Measurements from ENCODE around the gene RASSF7.
"Not testable (repeated sequence)": the region's sequence is repeated elsewhere in the genome, so short reads cannot be mapped to it uniquely, and the experiment has no call there.

Gene RASSF7

GRCh38 chr11:567629-568292, 7.0 kb downstream of the RASSF7 start:
- DNase-seq = no peak

DNA sequence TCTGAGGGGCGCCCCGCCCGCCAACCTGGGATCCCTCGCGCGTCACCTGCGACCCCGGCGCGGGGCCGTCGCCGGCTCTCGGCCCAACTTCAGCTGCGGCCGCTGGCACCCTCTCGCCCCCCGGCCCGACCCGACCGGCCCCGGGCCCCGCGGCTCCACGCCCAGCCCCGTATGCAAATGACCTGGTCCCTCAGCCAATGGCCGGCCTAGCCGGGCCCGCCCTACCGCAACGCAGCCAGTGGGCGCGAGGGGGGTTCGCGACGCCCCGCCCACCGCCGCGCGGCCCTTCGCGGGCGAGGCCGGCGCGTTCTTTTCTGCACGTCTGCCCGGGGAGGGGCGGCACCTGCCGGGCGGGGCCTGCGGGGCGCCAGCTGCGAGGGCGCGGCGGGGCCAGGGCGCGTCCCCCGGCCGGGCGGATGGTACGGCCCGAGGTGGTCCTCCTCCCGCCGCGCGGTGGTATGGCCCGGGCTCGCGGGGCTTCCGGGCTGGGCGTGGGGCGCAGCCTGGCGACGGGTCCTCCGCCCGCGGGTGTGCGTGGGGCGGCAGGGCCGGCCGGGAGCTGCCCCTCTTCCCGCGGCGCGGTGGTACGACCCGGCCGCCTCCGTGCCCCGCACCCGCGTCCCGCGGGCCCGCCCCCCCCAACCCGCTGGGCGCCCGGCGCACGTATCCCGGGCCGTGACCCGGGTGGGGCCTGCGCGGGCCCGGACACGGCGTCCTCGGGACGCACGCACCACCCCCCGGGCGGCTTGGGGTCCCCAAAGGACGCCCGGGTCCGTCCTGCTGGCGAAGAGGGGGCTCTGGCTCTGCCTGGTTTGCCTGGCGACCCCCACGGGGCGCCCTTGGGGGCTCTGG, 7.8 kb downstream of the RASSF7 start:
- peak; percentile 77 for DNase-seq

DNA sequence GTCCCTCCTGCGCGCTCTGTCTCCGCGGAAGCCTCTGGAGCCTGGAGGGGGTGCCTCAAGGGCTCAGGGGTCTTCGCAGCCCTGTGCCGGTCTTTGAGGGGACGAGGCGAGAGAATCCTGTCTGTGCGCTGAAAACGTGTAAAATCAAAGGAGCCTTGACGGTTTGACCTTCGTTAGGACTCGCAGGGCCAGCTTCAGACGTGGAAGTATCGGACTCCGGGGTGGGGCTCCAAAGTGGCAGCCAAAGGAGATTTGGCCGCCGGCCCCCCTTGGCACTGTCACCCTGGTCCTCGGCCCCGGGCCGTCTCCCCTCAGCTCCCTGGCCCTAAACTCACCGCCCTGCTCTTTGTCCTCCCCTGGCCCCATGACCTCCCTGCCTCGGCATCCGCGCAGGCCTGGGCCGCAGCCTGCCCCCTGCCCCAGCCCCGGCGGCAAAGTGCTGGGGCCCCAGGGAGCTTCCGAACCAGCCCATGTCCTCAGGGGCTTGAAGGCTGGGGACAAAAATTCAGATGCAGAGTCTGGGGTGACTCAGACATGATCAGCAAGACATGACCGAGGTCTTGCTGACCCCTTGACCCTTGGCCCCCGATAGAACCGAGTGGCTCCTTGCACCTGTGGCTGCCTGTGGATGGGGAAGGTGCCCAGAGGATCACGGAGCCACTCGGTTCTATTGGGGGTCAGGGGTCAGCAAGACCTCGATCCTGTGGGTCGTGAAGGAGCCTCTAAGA, 8.6 kb downstream of the RASSF7 start:
- no peak for DNase-seq

GRCh38 chr11:571802-572185, 11.0 kb downstream of the RASSF7 start:
- DNase-seq = no peak

DNA sequence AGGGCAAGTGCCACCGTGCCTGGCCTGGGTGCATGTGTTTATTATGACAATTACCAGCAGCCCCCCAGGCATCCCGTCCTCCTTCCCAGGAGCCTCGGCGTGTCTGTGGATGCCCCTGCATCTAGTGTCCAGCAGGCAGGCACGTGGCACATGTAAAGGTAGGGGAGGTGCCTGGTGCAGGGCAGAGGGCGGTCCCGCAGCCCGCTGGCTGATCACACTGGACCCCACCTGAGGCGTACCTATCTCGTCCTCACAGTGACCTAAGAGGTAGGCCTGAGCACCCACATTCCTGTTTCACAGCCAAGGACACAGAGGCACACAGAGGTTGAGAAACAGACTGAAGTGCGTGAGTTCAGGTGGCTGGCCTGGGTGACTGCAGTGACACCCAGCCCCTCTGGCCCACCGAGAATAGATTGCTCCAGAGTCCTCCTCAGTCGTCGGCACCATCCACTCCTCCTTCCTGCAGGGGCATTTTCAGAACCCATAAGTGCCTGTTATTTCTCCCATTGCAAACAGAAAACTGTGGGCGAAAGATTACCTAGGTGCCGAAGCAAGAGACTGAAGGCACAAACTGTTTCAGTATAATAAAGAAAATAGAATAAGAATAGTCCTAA, 12.5 kb downstream of the RASSF7 start:
- no peak for DNase-seq

DNA sequence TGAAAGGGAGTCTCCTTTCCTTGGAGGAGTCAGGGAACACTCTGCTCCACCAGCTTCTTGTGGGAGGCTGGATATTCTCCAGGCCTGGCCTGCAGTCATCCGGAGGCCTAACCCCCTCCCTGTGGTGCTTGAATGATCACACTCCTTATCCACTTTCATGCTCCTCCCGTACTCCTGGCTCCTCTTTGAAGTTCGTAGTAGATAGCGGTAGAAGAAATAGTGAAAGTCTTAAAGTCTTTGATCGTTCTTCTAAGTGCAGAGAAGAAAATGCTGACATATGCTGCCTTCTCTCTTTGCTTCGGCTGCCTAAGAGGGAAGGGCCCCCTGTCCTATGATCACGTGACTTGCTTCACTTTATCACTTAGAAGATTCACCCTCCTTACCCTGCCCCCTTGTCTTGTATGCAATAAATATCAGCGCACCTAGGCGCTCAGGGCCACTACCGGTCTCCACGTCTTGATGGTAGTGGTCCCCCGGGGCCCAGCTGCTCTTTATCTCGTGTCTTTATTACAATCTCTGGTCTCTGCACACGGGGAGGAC, 13.3 kb downstream of the RASSF7 start:
- DNase-seq = not testable (repeated sequence)

DNA sequence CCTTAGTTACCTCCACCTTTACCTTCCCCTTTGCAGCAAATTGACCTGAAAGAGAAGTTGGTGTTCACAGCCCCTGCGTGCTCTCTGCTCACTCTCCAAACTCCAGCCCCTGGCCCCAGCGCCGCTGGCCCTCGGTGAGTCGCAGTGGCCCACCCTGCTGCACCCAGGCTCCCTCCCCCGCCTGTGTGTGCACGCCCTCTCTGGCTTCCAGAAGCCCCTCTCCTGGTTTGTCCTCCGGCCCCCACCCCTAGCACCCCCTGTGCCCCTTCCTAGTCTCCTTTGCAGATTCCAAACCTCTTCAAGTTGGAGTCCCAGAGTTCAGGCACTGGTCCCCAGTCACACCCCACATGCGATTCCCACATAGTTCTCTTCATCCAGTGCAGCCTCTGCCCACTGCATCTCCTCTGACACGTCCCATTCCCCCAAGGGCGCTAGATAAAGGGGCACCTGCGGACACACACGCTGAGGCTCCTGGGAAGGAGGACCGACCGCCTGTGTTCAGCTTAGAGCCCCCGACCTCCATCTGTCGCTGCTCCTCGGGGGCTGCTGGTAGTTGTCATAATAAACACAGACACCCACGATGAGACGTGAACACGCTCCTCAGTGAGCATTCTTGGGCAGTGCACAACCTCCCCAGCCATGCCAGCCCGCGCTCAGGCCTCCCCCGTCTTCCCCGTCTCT, 14.0 kb downstream of the RASSF7 start:
- no peak for DNase-seq

DNA sequence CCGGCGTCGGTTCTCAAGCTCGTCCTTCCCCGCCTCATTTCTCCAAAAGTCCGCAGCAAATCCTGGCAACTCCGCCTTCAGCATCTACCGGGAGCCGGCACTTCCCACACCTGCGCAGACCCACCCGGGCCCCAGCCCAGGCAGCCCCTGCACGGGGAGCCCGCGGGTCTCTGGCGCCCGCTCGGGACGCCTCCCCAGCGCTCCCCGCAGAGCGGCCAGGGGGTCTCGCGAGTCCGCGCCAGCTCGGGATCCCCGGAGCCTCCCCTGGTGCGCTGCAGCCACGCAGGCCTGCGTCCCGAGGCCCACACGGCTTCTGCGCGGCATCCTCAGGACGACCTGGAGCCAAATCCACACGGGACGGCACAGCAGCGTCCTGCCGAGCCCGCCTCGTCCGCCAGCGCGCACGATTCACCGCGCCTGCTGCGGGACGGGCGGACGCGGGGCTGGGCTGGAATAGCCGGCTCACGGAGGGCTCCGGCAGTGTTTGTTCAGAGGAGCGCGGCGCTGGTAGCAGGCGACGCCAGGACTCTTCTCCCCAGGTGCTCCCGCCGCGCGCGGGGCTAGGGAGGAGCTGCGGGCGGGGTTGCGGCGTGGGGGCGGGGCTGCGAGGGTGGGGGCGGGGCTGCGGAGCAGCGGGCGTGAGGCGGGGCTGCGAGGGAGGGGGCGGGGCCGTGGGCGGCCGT, 14.7 kb downstream of the RASSF7 start:
- no peak for DNase-seq

DNA sequence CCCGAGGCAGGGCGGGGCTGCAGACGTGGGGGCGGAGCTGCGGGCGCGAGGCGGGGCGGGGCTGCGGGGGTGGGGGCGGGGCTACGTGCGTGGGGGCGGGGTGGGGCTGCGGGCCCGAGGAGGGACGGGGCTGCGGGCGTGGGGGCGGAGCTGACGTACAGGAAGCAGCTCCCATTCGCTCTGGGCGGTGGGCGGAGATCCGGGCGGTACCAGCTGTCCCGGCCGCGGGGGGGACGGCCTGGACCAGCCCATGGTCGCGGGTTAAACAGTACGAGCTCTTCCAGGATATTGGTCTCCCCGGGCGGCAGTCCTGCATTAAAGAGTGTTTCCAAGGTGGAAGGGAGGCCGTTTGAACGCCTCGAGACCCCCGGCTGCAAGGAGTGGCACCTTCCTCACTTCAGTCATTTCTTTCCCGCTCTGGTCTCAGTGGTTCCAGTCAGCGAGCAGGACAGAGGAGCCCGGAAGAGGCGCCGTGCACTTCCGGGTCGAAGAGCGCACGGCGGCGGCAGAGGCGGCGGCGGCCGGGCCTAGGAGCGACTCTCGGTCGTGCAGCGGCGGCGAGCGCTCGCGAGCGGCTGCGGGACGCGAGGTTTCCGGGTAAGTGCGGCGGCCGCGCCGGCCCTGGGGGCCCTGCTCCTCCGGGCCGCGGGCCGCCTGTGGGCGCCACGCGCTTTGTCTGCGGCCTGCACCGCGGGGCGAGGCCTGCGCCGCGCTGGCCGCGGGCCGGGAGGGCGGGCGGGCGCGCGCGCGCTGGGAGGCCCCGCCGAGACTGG, 15.4 kb downstream of the RASSF7 start, which contains the start of gene PHRF1:
TSS of gene PHRF1 (plus strand) at position 475 of the 773 bp plus-strand sequence. CDS start 5,043 bp downstream, outside the sequence.
- DNase-seq = peak; percentile 87

- no peak for DNase-seq
Measured at GRCh38 chr11:576811-577610, 16.2 kb downstream of the RASSF7 start.

DNA sequence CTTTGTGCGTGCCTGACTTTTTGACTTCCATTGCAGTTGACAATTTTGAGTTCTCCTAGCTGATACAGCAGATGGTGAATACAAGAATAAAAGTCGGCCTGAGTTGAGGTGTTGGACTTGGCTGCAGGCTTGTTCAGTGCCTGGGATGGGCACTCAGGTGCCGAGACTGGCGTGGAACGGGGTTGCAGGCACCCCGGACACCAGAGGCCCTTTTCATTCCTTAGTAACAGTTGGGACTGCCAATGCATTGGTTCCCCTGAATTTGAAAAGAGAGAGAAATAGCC, 16.8 kb downstream of the RASSF7 start:
- no peak for DNase-seq

DNA sequence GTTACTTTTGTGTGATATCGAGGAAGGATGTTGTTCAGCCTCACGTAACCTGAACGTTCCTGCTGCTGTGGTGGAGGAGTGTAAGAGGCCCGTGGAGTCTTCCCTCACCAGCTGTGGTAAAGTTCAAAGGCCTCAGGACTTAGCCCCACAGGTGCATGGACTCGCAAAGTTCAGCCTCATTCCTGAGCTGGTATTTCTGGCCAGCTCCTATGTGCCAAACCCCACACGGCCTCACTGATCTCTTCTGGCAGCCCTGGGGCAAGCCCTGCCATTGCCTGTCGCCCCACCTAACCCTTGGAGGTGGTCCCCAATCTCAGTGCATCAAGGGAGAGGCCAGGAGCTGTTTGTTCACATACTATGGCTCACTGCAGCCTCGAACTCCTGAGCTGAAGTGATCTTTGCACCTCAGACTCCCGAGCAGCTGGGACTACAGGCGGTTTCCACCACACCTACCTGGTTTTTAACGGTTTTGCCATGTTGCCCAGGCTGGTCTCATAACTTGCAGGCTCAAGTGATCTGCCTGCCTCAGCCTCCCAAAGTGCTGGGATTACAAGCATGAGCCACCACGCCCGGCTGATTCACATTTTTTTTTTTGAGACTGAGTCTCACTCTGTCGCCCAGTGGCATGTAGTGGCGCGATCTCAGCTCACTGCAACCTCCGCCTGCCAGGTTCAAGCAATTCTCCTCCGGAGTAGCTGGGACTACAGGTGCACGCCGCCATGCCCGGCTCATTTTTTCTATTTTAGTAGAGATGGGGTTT, 17.7 kb downstream of the RASSF7 start:
- no peak for DNase-seq

- no peak for DNase-seq
Measured at GRCh38 chr11:579830-580601, 19.2 kb downstream of the RASSF7 start.

- DNase-seq = no peak
Measured at GRCh38 chr11:581342-581741, 20.6 kb downstream of the RASSF7 start.

GRCh38 chr11:581752-582151, 21.0 kb downstream of the RASSF7 start:
- DNase-seq = no peak

GRCh38 chr11:584287-584686, 23.5 kb downstream of the RASSF7 start:
- DNase-seq = no peak

GRCh38 chr11:586376-587316, 25.9 kb downstream of the RASSF7 start:
- no peak for DNase-seq
